Calu3 (cell line): ENCODE results near the gene PDE1A. TPM values are rescaled to one million over a fixed set of nuclear protein-coding genes. Genes with fewer than 3 reads are reported as not detected.

Experiments used
- BruUV-seq: library from RNA; stranded (reverse); fragments of 400-500 nt; replicated peaks from 2 replicates; lab custom pipeline; 2021; lab: Mats Ljungman, UMichigan
- CTCF ChIA-PET: fragments of 300-600 bp; sonication (Branson Sonifier 250); formaldehyde crosslinking; loops from one replicate; lab custom pipeline; 2022; ENCODE audit warnings: antibody characterized with exemption; lab: Charles Lee
- DNase-seq: peaks from one replicate; pipeline ENCODE4 v3.0.0; 2022
- H3K27ac Mint-ChIP-seq: one replicate; pipeline ENCODE4 v1.8.0; 2022; ENCODE audit warnings: mixed read lengths; ENCODE audit not compliant: unreplicated experiment
- H3K27me3 Mint-ChIP-seq: one replicate; pipeline ENCODE4 v1.8.0; 2022; ENCODE audit warnings: mixed read lengths; ENCODE audit not compliant: unreplicated experiment
- H3K36me3 Mint-ChIP-seq: one replicate; pipeline ENCODE4 v1.8.0; 2022; ENCODE audit warnings: mild to moderate bottlenecking, moderate library complexity, mixed read lengths; ENCODE audit not compliant: insufficient read depth, unreplicated experiment
- H3K4me1 Mint-ChIP-seq: one replicate; pipeline ENCODE4 v1.8.0; 2022; ENCODE audit warnings: mild to moderate bottlenecking, low read depth, mixed read lengths; ENCODE audit not compliant: unreplicated experiment
- H3K4me3 Mint-ChIP-seq: one replicate; pipeline ENCODE4 v1.8.0; 2022; ENCODE audit warnings: mild to moderate bottlenecking, low read depth, moderate library complexity, mixed read lengths; ENCODE audit not compliant: unreplicated experiment
- H3K9me3 Mint-ChIP-seq: one replicate; pipeline ENCODE4 v1.8.0; 2022; ENCODE audit warnings: low read depth, mixed read lengths; ENCODE audit not compliant: unreplicated experiment
- intact Hi-C: fragments of 100-400 bp; cut with micrococcal nuclease; formaldehyde crosslinking; loops from one replicate; pipeline ENCODE4 v1.10.0; 2022; ENCODE audit not compliant: unreplicated experiment
- total RNA-seq: library from RNA; stranded (reverse); gene quantifications from 2 replicates; pipeline ENCODE4 v1.2.3, GENCODE V29; 2022
- TF ChIP-seq, protein P1 (sequence below): fragments of 200-600 bp; IDR thresholded peaks from one replicate; pipeline ENCODE4 v1.8.0; 2022; ENCODE audit warnings: antibody characterized with exemption; ENCODE audit not compliant: unreplicated experiment

PDE1A gene
- total RNA-seq, 1 experiment from 2014 or later = 0.26 TPM

GRCh38 chr2:182241936-182242335, 184.9 kb downstream of the PDE1A start:
- Mint-ChIP-seq H3K4me3 (no peak overlapping the region), H3K27ac (no peak overlapping the region), H3K9me3 (no peaks in the 10 kb centered on the region), H3K4me1 (peaks cover 13% of the 10 kb centered on the region), H3K36me3 (no peaks in the 10 kb centered on the region), H3K27me3 (no peaks in the 10 kb centered on the region)
- DNase-seq = no peak
- no TSS peak for BruUV-seq
- CTCF ChIA-PET = no interaction called here
- TF ChIP-seq, protein P1, sequence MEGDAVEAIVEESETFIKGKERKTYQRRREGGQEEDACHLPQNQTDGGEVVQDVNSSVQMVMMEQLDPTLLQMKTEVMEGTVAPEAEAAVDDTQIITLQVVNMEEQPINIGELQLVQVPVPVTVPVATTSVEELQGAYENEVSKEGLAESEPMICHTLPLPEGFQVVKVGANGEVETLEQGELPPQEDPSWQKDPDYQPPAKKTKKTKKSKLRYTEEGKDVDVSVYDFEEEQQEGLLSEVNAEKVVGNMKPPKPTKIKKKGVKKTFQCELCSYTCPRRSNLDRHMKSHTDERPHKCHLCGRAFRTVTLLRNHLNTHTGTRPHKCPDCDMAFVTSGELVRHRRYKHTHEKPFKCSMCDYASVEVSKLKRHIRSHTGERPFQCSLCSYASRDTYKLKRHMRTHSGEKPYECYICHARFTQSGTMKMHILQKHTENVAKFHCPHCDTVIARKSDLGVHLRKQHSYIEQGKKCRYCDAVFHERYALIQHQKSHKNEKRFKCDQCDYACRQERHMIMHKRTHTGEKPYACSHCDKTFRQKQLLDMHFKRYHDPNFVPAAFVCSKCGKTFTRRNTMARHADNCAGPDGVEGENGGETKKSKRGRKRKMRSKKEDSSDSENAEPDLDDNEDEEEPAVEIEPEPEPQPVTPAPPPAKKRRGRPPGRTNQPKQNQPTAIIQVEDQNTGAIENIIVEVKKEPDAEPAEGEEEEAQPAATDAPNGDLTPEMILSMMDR = no peak
- intact Hi-C loops = loop anchor here (2.0 kb wide), 1 partner anchor 55 kb away; no protein-coding TSS in a partner anchor

DNA sequence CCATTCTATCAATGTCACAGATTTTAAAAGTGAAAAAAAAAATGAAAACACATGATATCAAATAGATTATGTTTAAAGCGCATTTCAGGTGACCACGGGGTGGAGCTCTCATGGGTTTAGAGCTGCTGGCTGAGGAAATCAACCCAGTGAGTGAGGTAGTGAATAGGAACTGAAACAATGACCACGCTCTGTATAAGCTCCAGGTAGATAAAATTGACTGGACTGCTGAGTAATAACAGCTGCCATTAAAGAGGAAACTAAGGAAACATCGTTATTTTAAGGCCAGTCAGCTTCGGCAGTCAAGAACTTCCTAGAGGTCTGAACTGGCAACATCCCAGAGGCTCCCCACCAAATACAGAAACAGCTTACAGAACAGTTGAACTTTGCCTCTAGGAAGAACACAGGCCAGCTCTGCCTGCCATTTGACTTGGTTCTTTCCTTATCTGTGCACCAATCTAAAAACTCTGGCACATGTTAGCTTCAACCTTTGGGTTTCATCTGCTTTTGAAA, 185.9 kb downstream of the PDE1A start:
- Mint-ChIP-seq H3K9me3 (no peaks in the 10 kb centered on the region), H3K36me3 (no peaks in the 10 kb centered on the region), H3K27ac (no peak overlapping the region), H3K27me3 (no peaks in the 10 kb centered on the region), H3K4me1 (peaks cover 13% of the 10 kb centered on the region), H3K4me3 (no peak overlapping the region)
- DNase-seq = peak; percentile 70
- CTCF ChIA-PET = interaction anchor here (0.7 to 1.7 kb wide), 4 partner anchors 17 to 408 kb away, joined by 3 to 33 read pairs (median 4); no protein-coding TSS in a partner anchor
- TF ChIP-seq, protein P1 = peak; percentile 29
- BruUV-seq = no TSS peak
- intact Hi-C loops = loop anchor here (1.0 to 2.0 kb wide), 2 partner anchors 54 to 408 kb away; no protein-coding TSS in a partner anchor

GRCh38 chr2:182230561-182230960, 196.3 kb downstream of the PDE1A start:
- Mint-ChIP-seq H3K4me3 (no peak overlapping the region), H3K9me3 (no peaks in the 10 kb centered on the region), H3K27ac (no peak overlapping the region), H3K36me3 (no peaks in the 10 kb centered on the region), H3K4me1 (no peaks in the 10 kb centered on the region), H3K27me3 (no peaks in the 10 kb centered on the region)
- BruUV-seq = no TSS peak
- intact Hi-C loops = no loop called here
- CTCF ChIA-PET = no interaction called here
- no peak for DNase-seq
- TF ChIP-seq, protein P1 = no peak

- no TSS peak for BruUV-seq
- no peaks in the 10 kb centered on the region for H3K36me3 Mint-ChIP-seq
- no peak overlapping the region for H3K4me3 Mint-ChIP-seq
- H3K27me3 Mint-ChIP-seq = no peaks in the 10 kb centered on the region
- CTCF ChIA-PET = no interaction called here
- H3K4me1 Mint-ChIP-seq = no peaks in the 10 kb centered on the region
- intact Hi-C loops = no loop called here
- TF ChIP-seq, protein P1 = no peak
- no peak for DNase-seq
- H3K27ac Mint-ChIP-seq = no peak overlapping the region
- H3K9me3 Mint-ChIP-seq = no peaks in the 10 kb centered on the region
These were observed 197.5 kb downstream of the PDE1A start for GRCh38 chr2:182229297-182229696.
